GM12891 (cell line): Measurements from ENCODE around the gene KBTBD3.

Experiments
- POLR2A ChIP-seq: IDR thresholded peaks from 2 replicates; pipeline ENCODE4 v1.6.1; 2011; ENCODE audit warnings: low read depth, low read length, control low read depth
- POLR2AphosphoS5 ChIP-seq: IDR thresholded peaks from 2 replicates; pipeline ENCODE4 v1.6.1; 2011; ENCODE audit warnings: low read depth, low read length, control low read depth
- POU2F2 ChIP-seq: IDR thresholded peaks from 2 replicates; pipeline ENCODE4 v1.6.1; 2011; ENCODE audit warnings: low read depth, mild to moderate bottlenecking, control low read depth, low read length, moderate library complexity
- TAF1 ChIP-seq: IDR thresholded peaks from 2 replicates; pipeline ENCODE4 v1.6.1; 2011; ENCODE audit warnings: low read depth, low read length, control low read depth

GRCh38 chr11:106076171-106076918 lies 802 bp downstream of the KBTBD3 start:
- TF ChIP-seq POLR2A (no peak), TAF1 (no peak), POU2F2 (no peak), POLR2AphosphoS5 (no peak)
